ENCODE data around the gene MAPK10.

MAPK10 gene

GRCh38 chr4:85952972-85953650 is 406.7 kb downstream of the MAPK10 start:
- TF ChIP-seq REST (IDR thresholded peaks at IDR 0.05; ENCODE audit: insufficient read depth in 1 of 2, low read depth in 2 of 2, low read length in 2 of 2) (no peak), TAF1 (IDR thresholded peaks at IDR 0.05; ENCODE audit: borderline replicate concordance, insufficient read depth, low read length) (no peak), POLR2AphosphoS5 (IDR thresholded peaks at IDR 0.05; ENCODE audit: low read depth, low read length) (no peak), SIN3A (IDR thresholded peaks at IDR 0.05; ENCODE audit: borderline replicate concordance, insufficient read depth, low read length) (no peak), FOXP2 (optimal IDR thresholded peaks at IDR 0.05; ENCODE audit: borderline replicate concordance, extremely low read depth, extremely low read length, insufficient read depth) (no peak)

GRCh38 chr4:85952528-85952927 is 407.3 kb downstream of the MAPK10 start:
- TF ChIP-seq TAF1 (IDR thresholded peaks at IDR 0.05; ENCODE audit: borderline replicate concordance, insufficient read depth, low read length) = no peak
- TF ChIP-seq SIN3A (IDR thresholded peaks at IDR 0.05; ENCODE audit: borderline replicate concordance, insufficient read depth, low read length) = no peak
- no peak for TF ChIP-seq FOXP2 (optimal IDR thresholded peaks at IDR 0.05; ENCODE audit: borderline replicate concordance, extremely low read depth, extremely low read length, insufficient read depth)

GRCh38 chr4:85951099-85951498 is 408.8 kb downstream of the MAPK10 start:
- TF ChIP-seq FOXP2 (optimal IDR thresholded peaks at IDR 0.05; ENCODE audit: borderline replicate concordance, extremely low read depth, extremely low read length, insufficient read depth) = no peak
- TF ChIP-seq REST (IDR thresholded peaks at IDR 0.05; ENCODE audit: insufficient read depth in 1 of 2, low read depth in 2 of 2, low read length in 2 of 2) = no peak
- TF ChIP-seq SIN3A (IDR thresholded peaks at IDR 0.05; ENCODE audit: borderline replicate concordance, insufficient read depth, low read length) = no peak
- TF ChIP-seq POLR2AphosphoS5 (IDR thresholded peaks at IDR 0.05; ENCODE audit: low read depth, low read length) = no peak
- TF ChIP-seq TAF1 (IDR thresholded peaks at IDR 0.05; ENCODE audit: borderline replicate concordance, insufficient read depth, low read length) = no peak

- TF ChIP-seq SIN3A (IDR thresholded peaks at IDR 0.05; ENCODE audit: borderline replicate concordance, insufficient read depth, low read length) = no peak
- TF ChIP-seq REST (IDR thresholded peaks at IDR 0.05; ENCODE audit: insufficient read depth in 1 of 2, low read depth in 2 of 2, low read length in 2 of 2) = no peak
- no peak for TF ChIP-seq POLR2AphosphoS5 (IDR thresholded peaks at IDR 0.05; ENCODE audit: low read depth, low read length)
- TF ChIP-seq TAF1 (IDR thresholded peaks at IDR 0.05; ENCODE audit: borderline replicate concordance, insufficient read depth, low read length) = no peak
- no peak for TF ChIP-seq FOXP2 (optimal IDR thresholded peaks at IDR 0.05; ENCODE audit: borderline replicate concordance, extremely low read depth, extremely low read length, insufficient read depth)
Measured at GRCh38 chr4:85946821-85947220, 413.0 kb downstream of the MAPK10 start.

GRCh38 chr4:85942107-85942506 is 417.7 kb downstream of the MAPK10 start:
- TF ChIP-seq POLR2AphosphoS5 (IDR thresholded peaks at IDR 0.05; ENCODE audit: low read depth, low read length) = no peak

GRCh38 chr4:85940151-85940550 is 419.7 kb downstream of the MAPK10 start:
- no peak for TF ChIP-seq FOXP2 (optimal IDR thresholded peaks at IDR 0.05; ENCODE audit: borderline replicate concordance, extremely low read depth, extremely low read length, insufficient read depth)
- TF ChIP-seq TAF1 (IDR thresholded peaks at IDR 0.05; ENCODE audit: borderline replicate concordance, insufficient read depth, low read length) = no peak
- TF ChIP-seq POLR2AphosphoS5 (IDR thresholded peaks at IDR 0.05; ENCODE audit: low read depth, low read length) = no peak
- TF ChIP-seq SIN3A (IDR thresholded peaks at IDR 0.05; ENCODE audit: borderline replicate concordance, insufficient read depth, low read length) = no peak
- TF ChIP-seq REST (IDR thresholded peaks at IDR 0.05; ENCODE audit: insufficient read depth in 1 of 2, low read depth in 2 of 2, low read length in 2 of 2) = no peak

Data from PFSK-1 (cell line).